WTC11 (cell line): ENCODE measurements around the gene EME2. TPM values are rescaled to one million over a fixed set of nuclear protein-coding genes. Genes with fewer than 3 reads are reported as not detected.

Experiments
- ATAC-seq: fragments of 200-7000 bp; cut with Tn5 transposase; 2 replicates; pipeline ENCODE4 v1.10.0; 2021; ENCODE audit warnings: mild to moderate bottlenecking, moderate library complexity
- CTCF ChIA-PET: fragments of 300-600 bp; sonication (Branson Sonifier 250); formaldehyde crosslinking; loops from one replicate; lab custom pipeline; 2021; ENCODE audit warnings: antibody characterized with exemption; lab: Charles Lee
- POLR2A ChIA-PET: fragments of 350-600 bp; sonication (Branson Sonifier 250); formaldehyde crosslinking; loops from one replicate; lab custom pipeline; 2021; ENCODE audit warnings: antibody characterized with exemption; lab: Charles Lee
- DNase-seq: peaks from one replicate; pipeline ENCODE4 v3.0.0; 2021; ENCODE audit warnings: low spot score
- H3K27ac Mint-ChIP-seq: 2 replicates; pipeline ENCODE4 v1.8.0; 2021; ENCODE audit warnings: mixed read lengths
- H3K27me3 Mint-ChIP-seq: 2 replicates; pipeline ENCODE4 v1.8.0; 2021; ENCODE audit warnings: low read depth, mild to moderate bottlenecking, moderate library complexity, mixed read lengths
- H3K36me3 Mint-ChIP-seq: 2 replicates; pipeline ENCODE4 v1.8.0; 2021; ENCODE audit warnings: mixed read lengths
- H3K4me1 Mint-ChIP-seq: 2 replicates; pipeline ENCODE4 v1.8.0; 2022; ENCODE audit warnings: mixed read lengths
- H3K4me3 Mint-ChIP-seq: 2 replicates; pipeline ENCODE4 v1.8.0; 2021; ENCODE audit warnings: mild to moderate bottlenecking, moderate library complexity, mixed read lengths
- H3K9me3 Mint-ChIP-seq: 2 replicates; pipeline ENCODE4 v1.8.0; 2021; ENCODE audit warnings: mixed read lengths
- ATF1 ChIP-seq: sonication (generic); formaldehyde crosslinking; IDR thresholded peaks from 2 replicates; pipeline ENCODE4 v1.8.1; 2023; ENCODE audit warnings: mild to moderate bottlenecking, moderate library complexity, missing genetic modification reagents
- CREB1 ChIP-seq: sonication (generic); formaldehyde crosslinking; IDR thresholded peaks from 2 replicates; pipeline ENCODE4 v1.8.0; 2023; ENCODE audit warnings: mild to moderate bottlenecking, missing genetic modification reagents
- CTCF ChIP-seq: fragments of 200-600 bp; IDR thresholded peaks from 2 replicates; pipeline ENCODE4 v1.8.0; 2022; ENCODE audit warnings: antibody characterized with exemption
- E2F5 ChIP-seq: sonication (generic); formaldehyde crosslinking; IDR thresholded peaks from 2 replicates; pipeline ENCODE4 v1.8.1; 2022; ENCODE audit warnings: mild to moderate bottlenecking, moderate library complexity, missing genetic modification reagents
- ESRRA ChIP-seq: sonication (generic); formaldehyde crosslinking; IDR thresholded peaks from 2 replicates; pipeline ENCODE4 v1.8.1; 2022; ENCODE audit warnings: mild to moderate bottlenecking, missing genetic modification reagents, borderline replicate concordance
- ETV6 ChIP-seq: sonication (generic); formaldehyde crosslinking; IDR thresholded peaks from 2 replicates; pipeline ENCODE4 v1.8.1; 2022; ENCODE audit warnings: mild to moderate bottlenecking, missing genetic modification reagents
- FOXJ3 ChIP-seq: sonication (generic); formaldehyde crosslinking; IDR thresholded peaks from 2 replicates; pipeline ENCODE4 v1.9.0; 2021; ENCODE audit warnings: missing genetic modification reagents, mild to moderate bottlenecking, borderline replicate concordance
- GABPB1 ChIP-seq: sonication (generic); formaldehyde crosslinking; IDR thresholded peaks from 2 replicates; pipeline ENCODE4 v1.8.1; 2023; ENCODE audit warnings: mild to moderate bottlenecking, missing genetic modification reagents
- HMGXB4 ChIP-seq: sonication (generic); formaldehyde crosslinking; IDR thresholded peaks from 2 replicates; pipeline ENCODE4 v1.8.1; 2023; ENCODE audit warnings: mild to moderate bottlenecking, moderate library complexity, missing genetic modification reagents
- IRF2 ChIP-seq: sonication (generic); formaldehyde crosslinking; IDR thresholded peaks from 2 replicates; pipeline ENCODE4 v1.8.0; 2022; ENCODE audit warnings: low read depth, missing genetic modification reagents, borderline replicate concordance
- JUN ChIP-seq: sonication (generic); formaldehyde crosslinking; IDR thresholded peaks from 2 replicates; pipeline ENCODE4 v1.8.0; 2023; ENCODE audit warnings: mild to moderate bottlenecking, missing genetic modification reagents
- MYBL2 ChIP-seq: sonication (generic); formaldehyde crosslinking; IDR thresholded peaks from 2 replicates; pipeline ENCODE4 v1.8.1; 2023; ENCODE audit warnings: mild to moderate bottlenecking, moderate library complexity, missing genetic modification reagents
- NR3C1 ChIP-seq: sonication (generic); formaldehyde crosslinking; conservative IDR thresholded peaks from 2 replicates; pipeline ENCODE4 v1.8.1; 2023; ENCODE audit warnings: low read depth, mild to moderate bottlenecking, missing genetic modification reagents
- SOX15 ChIP-seq: fragments of 250-450 bp; sonication (Bioruptor Pico); IDR thresholded peaks from 2 replicates; pipeline ENCODE4 v1.9.0; 2021; ENCODE audit warnings: mild to moderate bottlenecking
- ZBTB21 ChIP-seq: sonication (generic); formaldehyde crosslinking; IDR thresholded peaks from 2 replicates; pipeline ENCODE4 v1.8.1; 2023; ENCODE audit warnings: mild to moderate bottlenecking, missing genetic modification reagents, borderline replicate concordance
- ZNF121 ChIP-seq: sonication (generic); formaldehyde crosslinking; IDR thresholded peaks from 2 replicates; pipeline ENCODE4 v1.8.0; 2023; ENCODE audit warnings: missing genetic modification reagents
- ZNF138 ChIP-seq: sonication (generic); formaldehyde crosslinking; conservative IDR thresholded peaks from 2 replicates; pipeline ENCODE4 v1.8.1; 2022; ENCODE audit warnings: mild to moderate bottlenecking, moderate library complexity, missing genetic modification reagents
- ZNF281 ChIP-seq: sonication (generic); formaldehyde crosslinking; IDR thresholded peaks from 2 replicates; pipeline ENCODE4 v1.8.0; 2023; ENCODE audit warnings: mild to moderate bottlenecking, missing genetic modification reagents
- ZNF317 ChIP-seq: sonication (generic); formaldehyde crosslinking; IDR thresholded peaks from 2 replicates; pipeline ENCODE4 v1.8.1; 2023; ENCODE audit warnings: low read depth, mild to moderate bottlenecking, moderate library complexity, missing genetic modification reagents, borderline replicate concordance
- ZNF671 ChIP-seq: fragments of 250-450 bp; sonication (Bioruptor Pico); IDR thresholded peaks from 2 replicates; pipeline ENCODE4 v1.8.0; 2021; ENCODE audit warnings: mild to moderate bottlenecking
- total RNA-seq: library from RNA; stranded (reverse); gene quantifications from 3 replicates; pipeline ENCODE4 v1.2.3, GENCODE V29; 2021
- TF ChIP-seq, protein P1 (sequence below): fragments of 250-450 bp; sonication (Bioruptor Pico); IDR thresholded peaks from 2 replicates; pipeline ENCODE4 v1.9.0; 2021; ENCODE audit warnings: mild to moderate bottlenecking
- TF ChIP-seq, protein P2 (sequence below): sonication (generic); formaldehyde crosslinking; IDR thresholded peaks from 2 replicates; pipeline ENCODE4 v1.8.0; 2022; ENCODE audit warnings: mild to moderate bottlenecking, missing genetic modification reagents
- TF ChIP-seq, protein P3 (sequence below): sonication (generic); formaldehyde crosslinking; IDR thresholded peaks from 2 replicates; pipeline ENCODE4 v1.8.1; 2022; ENCODE audit warnings: mild to moderate bottlenecking, missing genetic modification reagents, moderate library complexity, borderline replicate concordance

Gene EME2
- total RNA-seq, 1 experiment from 2014 or later: 23.2 TPM

- Mint-ChIP-seq H3K27ac (peak within 1 kb of the TSS; percentile 98), H3K27me3 (no peaks in the 10 kb centered on the region; the same call in 1 of the 2 replicates), H3K4me1 (peaks cover 4% of the 10 kb centered on the region), H3K36me3 (peaks cover 4% of the 10 kb centered on the region), H3K9me3 (no peaks in the 10 kb centered on the region), H3K4me3 (peak within 1 kb of the TSS; percentile 99)
- CTCF ChIA-PET: interaction anchor here (0.6 to 3.1 kb wide), 8 partner anchors 9 to 430 kb away, joined by 3 to 37 read pairs (median 5); partner anchors contain the start of genes NUBP2 and SPSB3
- DNase-seq (peak; percentile 88), ATAC-seq (peak; percentile 56)
- POLR2A ChIA-PET: interaction anchor here (0.8 to 3.6 kb wide), 5 partner anchors 8 to 208 kb away, joined by 3 to 18 read pairs (median 3); partner anchors contain the start of genes NOXO1, NUBP2 and SPSB3
- TF ChIP-seq ZNF121 (CRISPR knock-in tag) (0 out of 2 replicates have a peak, but pooled peaks have one; percentile 6), GABPB1 (peak; percentile 89), MYBL2 (CRISPR knock-in tag) (peak; percentile 58; the same call in 1 of the 2 replicates), ATF1 (CRISPR knock-in tag) (0 out of 2 replicates have a peak, but pooled peaks have one; percentile 81), HMGXB4 (CRISPR knock-in tag) (peak; percentile 95), ZNF671 (no peak), ZNF138 (CRISPR knock-in tag) (no peak), IRF2 (CRISPR knock-in tag) (no peak; the same call in 1 of the 2 replicates), SOX15 (no peak), NR3C1 (CRISPR knock-in tag) (no peak), ZNF281 (CRISPR knock-in tag) (peak; percentile 45; the same call in 1 of the 2 replicates), JUN (CRISPR knock-in tag) (peak; percentile 71; the same call in 1 of the 2 replicates), ETV6 (peak; percentile 79), CREB1 (CRISPR knock-in tag) (0 out of 2 replicates have a peak, but pooled peaks have one; percentile 59), E2F5 (peak; percentile 68; the same call in 1 of the 2 replicates), ZNF317 (CRISPR knock-in tag) (no peak; the same call in 1 of the 2 replicates), ZBTB21 (peak; percentile 79; the same call in 1 of the 2 replicates), ESRRA (CRISPR knock-in tag) (peak; percentile 22; the same call in 1 of the 2 replicates), CTCF (peak; percentile 74), FOXJ3 (CRISPR knock-in tag) (no peak)
- TF ChIP-seq, protein P1, sequence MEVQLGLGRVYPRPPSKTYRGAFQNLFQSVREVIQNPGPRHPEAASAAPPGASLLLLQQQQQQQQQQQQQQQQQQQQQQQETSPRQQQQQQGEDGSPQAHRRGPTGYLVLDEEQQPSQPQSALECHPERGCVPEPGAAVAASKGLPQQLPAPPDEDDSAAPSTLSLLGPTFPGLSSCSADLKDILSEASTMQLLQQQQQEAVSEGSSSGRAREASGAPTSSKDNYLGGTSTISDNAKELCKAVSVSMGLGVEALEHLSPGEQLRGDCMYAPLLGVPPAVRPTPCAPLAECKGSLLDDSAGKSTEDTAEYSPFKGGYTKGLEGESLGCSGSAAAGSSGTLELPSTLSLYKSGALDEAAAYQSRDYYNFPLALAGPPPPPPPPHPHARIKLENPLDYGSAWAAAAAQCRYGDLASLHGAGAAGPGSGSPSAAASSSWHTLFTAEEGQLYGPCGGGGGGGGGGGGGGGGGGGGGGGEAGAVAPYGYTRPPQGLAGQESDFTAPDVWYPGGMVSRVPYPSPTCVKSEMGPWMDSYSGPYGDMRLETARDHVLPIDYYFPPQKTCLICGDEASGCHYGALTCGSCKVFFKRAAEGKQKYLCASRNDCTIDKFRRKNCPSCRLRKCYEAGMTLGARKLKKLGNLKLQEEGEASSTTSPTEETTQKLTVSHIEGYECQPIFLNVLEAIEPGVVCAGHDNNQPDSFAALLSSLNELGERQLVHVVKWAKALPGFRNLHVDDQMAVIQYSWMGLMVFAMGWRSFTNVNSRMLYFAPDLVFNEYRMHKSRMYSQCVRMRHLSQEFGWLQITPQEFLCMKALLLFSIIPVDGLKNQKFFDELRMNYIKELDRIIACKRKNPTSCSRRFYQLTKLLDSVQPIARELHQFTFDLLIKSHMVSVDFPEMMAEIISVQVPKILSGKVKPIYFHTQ (CRISPR knock-in tag): no peak
- TF ChIP-seq, protein P2, sequence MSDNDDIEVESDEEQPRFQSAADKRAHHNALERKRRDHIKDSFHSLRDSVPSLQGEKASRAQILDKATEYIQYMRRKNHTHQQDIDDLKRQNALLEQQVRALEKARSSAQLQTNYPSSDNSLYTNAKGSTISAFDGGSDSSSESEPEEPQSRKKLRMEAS: peak; percentile 87
- TF ChIP-seq, protein P3, sequence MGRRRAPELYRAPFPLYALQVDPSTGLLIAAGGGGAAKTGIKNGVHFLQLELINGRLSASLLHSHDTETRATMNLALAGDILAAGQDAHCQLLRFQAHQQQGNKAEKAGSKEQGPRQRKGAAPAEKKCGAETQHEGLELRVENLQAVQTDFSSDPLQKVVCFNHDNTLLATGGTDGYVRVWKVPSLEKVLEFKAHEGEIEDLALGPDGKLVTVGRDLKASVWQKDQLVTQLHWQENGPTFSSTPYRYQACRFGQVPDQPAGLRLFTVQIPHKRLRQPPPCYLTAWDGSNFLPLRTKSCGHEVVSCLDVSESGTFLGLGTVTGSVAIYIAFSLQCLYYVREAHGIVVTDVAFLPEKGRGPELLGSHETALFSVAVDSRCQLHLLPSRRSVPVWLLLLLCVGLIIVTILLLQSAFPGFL: no peak
These were observed 495 bp downstream of the EME2 start, which contains the start of gene MRPS34 for GRCh38 chr16:1772908-1773702. MRPS34 (minus strand) TSS chr16:1773134; CDS start chr16:1773119, 15 bp downstream.
